HG03025 (cell line): ENCODE measurements around the gene DDX60.
"Not testable (repeated sequence)": the region's sequence is repeated elsewhere in the genome, so short reads cannot be mapped to it uniquely, and the experiment has no call there.

Experiments
- ATAC-seq: cut with Tn5 transposase; IDR thresholded peaks from one replicate; pipeline ENCODE4 v1.9.1; 2021; ENCODE audit warnings: mild to moderate bottlenecking, moderate library complexity; ENCODE audit not compliant: unreplicated experiment, low FRiP score

Gene DDX60

DNA sequence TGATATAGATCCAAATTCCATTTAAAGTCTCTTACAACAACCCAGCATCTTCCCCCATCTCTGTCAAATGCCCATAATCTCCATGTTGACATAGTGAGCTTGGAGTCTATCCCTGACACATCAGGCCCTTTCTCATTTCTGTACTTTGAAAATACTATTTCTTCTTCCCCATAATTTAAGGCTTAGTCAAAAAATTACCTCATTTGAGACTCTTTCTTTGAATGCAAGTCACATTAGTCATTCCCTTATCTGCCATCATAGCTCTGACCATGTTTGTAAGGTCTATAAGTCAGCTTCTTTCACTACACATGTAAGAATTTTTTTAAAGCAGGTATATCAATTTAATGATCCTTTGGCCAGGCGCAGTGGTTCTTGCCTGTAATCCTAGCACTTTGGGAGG, 99.9 kb downstream of the DDX60 start:
- no peak for ATAC-seq

DNA sequence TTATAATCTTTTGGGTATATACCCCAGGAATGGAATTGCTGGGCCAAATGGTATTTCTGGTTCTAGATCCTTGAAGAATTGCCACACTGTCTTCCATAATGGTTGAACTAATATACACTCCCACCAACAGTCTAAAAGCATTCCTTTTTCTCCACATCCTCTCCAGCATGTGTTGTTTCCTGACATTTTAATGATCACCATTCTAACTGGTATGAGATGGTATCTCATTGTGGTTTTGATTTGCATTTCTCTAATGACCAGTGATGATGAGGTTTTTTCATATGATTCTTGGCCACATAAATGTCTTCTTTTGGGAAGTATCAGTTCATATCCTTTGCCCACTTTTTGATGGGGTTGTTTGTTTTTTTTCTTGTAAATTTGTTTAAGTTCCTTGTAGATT, 105.0 kb downstream of the DDX60 start:
- not testable (repeated sequence) for ATAC-seq

DNA sequence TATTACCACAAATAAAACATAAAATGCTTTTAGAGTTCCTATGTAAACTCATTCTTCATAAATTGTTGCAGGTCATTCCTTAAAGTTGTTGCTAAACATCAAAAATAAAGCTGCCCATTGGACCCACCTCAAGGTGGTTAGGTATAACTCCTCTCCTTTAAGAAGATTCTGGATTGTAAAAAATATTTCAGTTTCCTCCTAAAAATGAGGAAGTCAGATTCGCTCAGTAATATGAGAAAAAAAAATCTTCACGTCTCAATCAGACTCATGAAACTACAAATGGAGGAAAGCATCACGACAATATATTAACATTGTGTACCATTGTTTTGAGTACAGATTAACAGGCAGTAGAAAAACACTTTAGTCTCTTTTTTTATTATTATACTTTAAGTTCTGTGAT, 105.9 kb downstream of the DDX60 start:
- no peak for ATAC-seq

GRCh38 chr4:168208957-168209614, 109.5 kb downstream of the DDX60 start:
- ATAC-seq = no peak

DNA sequence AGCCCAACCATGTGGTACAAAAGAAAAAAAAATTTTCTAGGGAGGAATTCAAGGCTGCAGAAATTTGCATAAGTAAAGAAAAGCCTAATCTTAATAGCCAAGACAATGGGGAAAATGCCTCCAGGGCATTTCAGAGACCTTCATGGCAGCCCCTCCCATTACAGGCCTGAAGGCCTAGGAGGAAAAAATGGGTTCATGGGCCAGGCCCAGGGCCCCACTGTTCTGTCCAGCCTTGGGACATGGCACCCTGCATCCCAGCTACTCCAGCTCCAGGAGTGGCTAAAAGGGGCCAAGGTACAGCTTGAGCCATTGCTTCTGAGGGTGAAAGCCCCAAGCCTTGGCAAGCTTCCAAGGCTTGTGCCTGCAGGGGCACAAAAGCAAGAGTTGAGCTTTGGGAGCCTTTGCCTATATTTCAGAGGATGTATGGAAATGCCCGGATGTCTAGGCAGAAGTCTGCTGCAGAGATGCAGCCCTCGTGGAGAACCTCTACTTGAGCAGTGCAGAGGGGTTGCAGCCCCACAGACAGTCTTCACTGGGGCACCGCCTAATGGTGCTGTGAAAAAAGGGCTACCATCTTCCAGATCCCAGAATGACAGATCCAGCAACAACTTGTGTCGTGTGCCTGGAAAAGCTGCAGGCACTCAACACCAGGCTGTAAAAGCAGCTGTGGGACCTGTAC, 115.2 kb downstream of the DDX60 start:
- ATAC-seq = no peak

GRCh38 chr4:168200685-168201084, 117.9 kb downstream of the DDX60 start:
- ATAC-seq = no peak

DNA sequence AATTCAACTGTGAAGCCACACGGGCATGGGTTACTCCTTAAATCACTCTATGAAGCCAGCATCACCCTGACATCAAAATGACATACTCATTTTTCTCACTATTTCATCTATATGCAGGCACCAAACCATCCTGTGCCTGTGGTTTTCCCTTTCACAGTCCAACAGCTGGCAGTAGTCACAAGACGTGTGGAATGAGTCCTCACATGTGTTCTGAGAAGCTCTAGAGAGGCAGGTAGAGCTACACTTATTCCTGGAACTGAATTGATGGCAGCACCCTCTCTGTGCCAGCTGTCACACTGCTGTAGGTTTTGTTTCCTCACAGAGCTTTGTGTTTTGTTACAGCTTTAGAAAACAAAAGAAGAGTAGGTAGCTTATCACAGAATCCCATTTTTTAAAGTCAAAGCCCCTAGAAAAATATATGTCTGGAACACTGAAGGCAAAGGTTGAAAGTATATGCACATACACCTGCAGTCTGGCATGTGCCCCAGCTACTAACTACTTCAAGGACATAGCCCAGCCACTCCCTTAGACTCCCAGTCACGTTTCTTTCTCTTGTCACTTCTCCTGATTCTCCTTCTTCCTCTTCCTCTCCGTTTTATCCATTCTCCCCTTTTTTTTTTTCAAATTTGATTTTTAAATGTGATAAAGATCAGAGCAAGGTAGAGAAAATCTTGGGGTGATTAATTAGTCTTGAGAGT, 119.1 kb downstream of the DDX60 start:
- no peak for ATAC-seq

- no peak for ATAC-seq
Measured at GRCh38 chr4:168197926-168198325, 120.6 kb downstream of the DDX60 start.

DNA sequence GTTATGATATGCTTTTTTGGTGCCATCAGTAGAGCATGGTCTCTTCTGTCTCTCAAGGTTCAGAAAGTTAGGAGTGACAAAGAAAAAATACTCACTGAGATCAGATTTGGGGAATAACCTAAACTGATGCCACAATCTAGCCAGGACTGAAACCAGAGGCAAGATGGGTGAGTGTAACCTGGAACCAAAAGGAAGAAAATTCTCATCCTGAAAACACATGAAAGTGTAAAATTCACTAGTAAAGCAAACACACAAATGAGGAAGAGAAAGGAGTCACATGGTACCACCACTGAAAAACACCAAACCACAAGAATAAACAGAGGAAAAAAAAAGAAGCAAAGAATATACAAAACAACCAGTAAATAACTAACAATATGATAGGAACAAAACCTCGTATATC, 129.8 kb downstream of the DDX60 start:
- ATAC-seq = peak; percentile 55

GRCh38 chr4:168183717-168184571, 134.6 kb downstream of the DDX60 start:
- ATAC-seq = no peak

- ATAC-seq = no peak
Measured at GRCh38 chr4:168177546-168178149, 140.9 kb downstream of the DDX60 start.

DNA sequence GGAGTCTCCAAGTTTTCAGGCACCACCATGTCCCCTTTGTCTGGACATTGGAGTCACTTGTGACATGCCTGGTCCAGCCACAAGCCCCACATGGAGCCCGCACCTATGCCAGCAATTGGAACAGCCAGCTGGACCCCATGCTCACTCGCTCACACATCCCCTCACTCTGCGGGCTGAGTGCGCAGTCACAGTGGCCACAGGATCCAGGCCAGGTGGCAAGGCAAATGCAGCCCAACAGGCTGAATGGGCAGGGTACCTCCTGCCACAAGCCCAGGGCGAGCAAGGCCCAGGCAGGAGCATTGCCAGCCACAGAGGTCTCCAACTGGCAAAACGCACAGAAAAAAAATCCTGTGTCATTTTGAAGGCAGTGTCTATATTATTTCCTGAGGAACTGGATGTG, 144.2 kb downstream of the DDX60 start:
- no peak for ATAC-seq

DNA sequence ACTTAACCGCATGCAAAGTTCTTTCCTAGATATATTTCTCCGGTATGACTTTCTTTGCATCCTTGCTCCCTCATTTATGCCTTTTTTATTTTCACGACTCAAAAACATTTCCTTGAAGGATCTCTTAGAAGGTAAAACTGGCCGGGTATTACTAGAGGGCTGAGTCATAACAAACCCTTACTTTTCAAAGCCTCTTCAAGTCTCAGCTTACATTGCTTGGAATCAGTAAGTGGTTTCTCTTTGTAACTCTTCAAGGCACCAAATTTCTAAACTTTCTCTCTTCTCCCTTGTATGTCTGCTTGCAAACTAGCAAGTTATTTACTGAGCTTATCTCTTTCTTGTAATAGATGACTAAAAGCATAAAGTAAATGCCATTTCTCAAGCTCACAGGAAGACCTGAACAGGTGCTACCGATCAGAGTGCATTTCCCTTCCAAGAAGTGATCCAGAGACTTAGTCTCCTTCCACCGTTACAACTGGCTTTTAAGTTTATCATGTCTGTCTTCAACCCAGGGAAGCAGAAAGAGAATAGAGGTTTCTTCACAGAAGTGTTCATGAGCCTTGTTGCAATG, 150.8 kb downstream of the DDX60 start:
- ATAC-seq = no peak
